ENCODE measurements around the gene NRARP. TPM values are rescaled to one million over a fixed set of nuclear protein-coding genes. Genes with fewer than 3 reads are reported as not detected.
A peak's percentile ranks its signal among the peaks of the same experiment; 100 is the strongest.

NRARP gene
- total RNA-seq, 2 experiments from 2014 or later = 3.3 to 4.4 TPM

DNA sequence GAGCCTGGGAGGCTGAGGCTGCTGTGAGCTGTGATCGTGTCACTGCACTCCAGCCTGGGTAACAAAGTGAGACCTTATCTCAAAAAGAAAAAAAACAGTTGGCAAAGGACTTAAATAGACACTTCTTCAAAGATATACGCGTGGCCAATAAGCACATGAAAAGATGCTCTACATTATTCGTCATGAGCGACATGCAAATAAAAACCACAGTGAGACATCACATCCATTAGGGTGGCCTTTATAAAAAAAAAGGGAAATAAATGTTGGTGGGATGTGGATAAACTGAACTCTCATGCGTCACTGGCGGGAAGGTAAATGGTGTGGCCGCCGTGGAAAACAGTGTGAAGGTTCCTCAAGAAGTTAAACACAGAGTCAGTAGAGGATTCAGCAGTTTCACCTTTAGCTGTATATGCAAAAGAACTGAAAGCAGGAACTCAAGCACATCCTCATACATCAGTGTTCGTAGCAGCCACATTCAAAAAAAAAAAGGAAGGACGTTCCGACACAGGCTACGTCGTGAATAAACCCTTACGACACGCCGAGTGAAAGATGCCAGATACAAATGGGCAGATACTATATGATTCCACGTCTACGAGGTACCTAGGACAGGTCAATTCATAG is 24.5 kb upstream of the NRARP start:
- intact Hi-C loops (cut with micrococcal nuclease) = no loop called here
- no peak for DNase-seq
- CTCF ChIA-PET = interaction anchor here (0.6 to 1.4 kb wide), 2 partner anchors 9 to 40 kb away, joined by 3 to 4 read pairs; no protein-coding TSS in a partner anchor
- ATAC-seq = peak; percentile 85
- Mint-ChIP-seq H3K27ac (peak overlapping the region; percentile 31), H3K27me3 (peaks cover 15% of the 10 kb centered on the region), H3K4me3 (peak overlapping the region; percentile 11), H3K4me1 (ENCODE audit: low read depth) (peaks cover 4% of the 10 kb centered on the region), H3K36me3 (ENCODE audit: low read depth) (peaks cover 2% of the 10 kb centered on the region), H3K9me3 (peaks cover 3% of the 10 kb centered on the region)
- TF ChIP-seq, protein P1, sequence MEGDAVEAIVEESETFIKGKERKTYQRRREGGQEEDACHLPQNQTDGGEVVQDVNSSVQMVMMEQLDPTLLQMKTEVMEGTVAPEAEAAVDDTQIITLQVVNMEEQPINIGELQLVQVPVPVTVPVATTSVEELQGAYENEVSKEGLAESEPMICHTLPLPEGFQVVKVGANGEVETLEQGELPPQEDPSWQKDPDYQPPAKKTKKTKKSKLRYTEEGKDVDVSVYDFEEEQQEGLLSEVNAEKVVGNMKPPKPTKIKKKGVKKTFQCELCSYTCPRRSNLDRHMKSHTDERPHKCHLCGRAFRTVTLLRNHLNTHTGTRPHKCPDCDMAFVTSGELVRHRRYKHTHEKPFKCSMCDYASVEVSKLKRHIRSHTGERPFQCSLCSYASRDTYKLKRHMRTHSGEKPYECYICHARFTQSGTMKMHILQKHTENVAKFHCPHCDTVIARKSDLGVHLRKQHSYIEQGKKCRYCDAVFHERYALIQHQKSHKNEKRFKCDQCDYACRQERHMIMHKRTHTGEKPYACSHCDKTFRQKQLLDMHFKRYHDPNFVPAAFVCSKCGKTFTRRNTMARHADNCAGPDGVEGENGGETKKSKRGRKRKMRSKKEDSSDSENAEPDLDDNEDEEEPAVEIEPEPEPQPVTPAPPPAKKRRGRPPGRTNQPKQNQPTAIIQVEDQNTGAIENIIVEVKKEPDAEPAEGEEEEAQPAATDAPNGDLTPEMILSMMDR (IDR thresholded peaks at IDR 0.05) = no peak
- POLR2A ChIA-PET = interaction anchor here (0.7 kb wide), 1 partner anchor 121 kb away, joined by 3 read pairs; no protein-coding TSS in a partner anchor

DNA sequence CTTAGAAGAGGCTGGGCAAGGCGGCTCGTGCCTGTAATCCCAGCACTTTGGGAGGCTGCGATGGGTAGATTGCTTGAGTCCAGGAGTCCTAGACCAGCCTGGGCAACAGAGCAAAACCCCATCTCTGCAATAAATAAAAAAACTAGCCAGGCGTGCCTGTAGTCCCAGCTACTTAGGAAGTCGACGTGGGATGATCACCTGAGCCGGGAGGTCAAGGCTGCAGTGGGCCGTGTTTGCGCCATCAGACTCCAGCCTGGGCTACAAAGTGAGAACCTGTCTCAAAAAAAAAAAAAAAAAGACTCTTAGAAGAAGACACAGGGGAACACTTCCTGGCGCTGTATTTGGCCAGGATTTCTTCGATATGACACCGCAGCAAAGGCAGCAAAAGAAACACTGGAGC is 23.7 kb upstream of the NRARP start:
- intact Hi-C loops (cut with micrococcal nuclease) = no loop called here
- Mint-ChIP-seq H3K4me1 (ENCODE audit: low read depth) (peaks cover 4% of the 10 kb centered on the region), H3K9me3 (peaks cover 3% of the 10 kb centered on the region), H3K27ac (no peak overlapping the region), H3K27me3 (peaks cover 15% of the 10 kb centered on the region), H3K4me3 (no peak overlapping the region), H3K36me3 (ENCODE audit: low read depth) (peaks cover 2% of the 10 kb centered on the region)
- CTCF ChIA-PET = interaction anchor here (1.1 to 1.4 kb wide), 2 partner anchors 9 to 24 kb away, joined by 3 to 4 read pairs; partner anchors contain the start of gene NRARP
- POLR2A ChIA-PET = no interaction called here
- DNase-seq = no peak
- TF ChIP-seq, protein P1 (IDR thresholded peaks at IDR 0.05) = no peak
- no peak for ATAC-seq

DNA sequence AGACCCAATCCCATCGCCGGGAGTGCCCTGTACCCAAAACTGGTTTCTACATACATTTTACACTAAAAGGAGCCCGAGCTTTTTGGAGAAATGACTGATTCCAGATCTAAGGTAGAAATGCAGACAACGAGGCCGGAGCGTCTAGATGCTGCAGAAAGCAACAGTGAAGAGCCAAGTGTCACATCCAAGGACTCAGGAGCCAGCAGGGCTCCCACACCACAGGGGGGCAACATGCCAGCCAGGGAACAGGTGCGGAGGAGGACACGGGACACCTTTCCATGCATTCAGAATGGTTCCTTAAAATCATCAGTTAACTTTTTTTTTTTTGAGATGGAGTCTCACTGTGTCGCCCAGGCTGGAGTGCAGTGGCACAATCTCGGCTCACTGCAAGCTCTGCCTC is 23.1 kb upstream of the NRARP start:
- TF ChIP-seq, protein P1 (IDR thresholded peaks at IDR 0.05) = no peak
- ATAC-seq (no peak), DNase-seq (no peak)
- ChIA-PET CTCF (interaction anchor here (1.1 kb wide), 1 partner anchor 23 kb away, joined by 3 read pairs; the partner anchor contains the start of gene NRARP), POLR2A (interaction anchor here (1.5 kb wide), 1 partner anchor 23 kb away, joined by 5 read pairs; the partner anchor contains the start of gene NRARP)
- peaks cover 2% of the 10 kb centered on the region for H3K36me3 Mint-ChIP-seq (ENCODE audit: low read depth)
- intact Hi-C loops (cut with micrococcal nuclease) = no loop called here
- no peak overlapping the region for H3K27ac Mint-ChIP-seq
- H3K4me3 Mint-ChIP-seq = no peak overlapping the region
- H3K9me3 Mint-ChIP-seq = peaks cover 3% of the 10 kb centered on the region
- H3K27me3 Mint-ChIP-seq = peaks cover 15% of the 10 kb centered on the region
- peaks cover 9% of the 10 kb centered on the region for H3K4me1 Mint-ChIP-seq (ENCODE audit: low read depth)

DNA sequence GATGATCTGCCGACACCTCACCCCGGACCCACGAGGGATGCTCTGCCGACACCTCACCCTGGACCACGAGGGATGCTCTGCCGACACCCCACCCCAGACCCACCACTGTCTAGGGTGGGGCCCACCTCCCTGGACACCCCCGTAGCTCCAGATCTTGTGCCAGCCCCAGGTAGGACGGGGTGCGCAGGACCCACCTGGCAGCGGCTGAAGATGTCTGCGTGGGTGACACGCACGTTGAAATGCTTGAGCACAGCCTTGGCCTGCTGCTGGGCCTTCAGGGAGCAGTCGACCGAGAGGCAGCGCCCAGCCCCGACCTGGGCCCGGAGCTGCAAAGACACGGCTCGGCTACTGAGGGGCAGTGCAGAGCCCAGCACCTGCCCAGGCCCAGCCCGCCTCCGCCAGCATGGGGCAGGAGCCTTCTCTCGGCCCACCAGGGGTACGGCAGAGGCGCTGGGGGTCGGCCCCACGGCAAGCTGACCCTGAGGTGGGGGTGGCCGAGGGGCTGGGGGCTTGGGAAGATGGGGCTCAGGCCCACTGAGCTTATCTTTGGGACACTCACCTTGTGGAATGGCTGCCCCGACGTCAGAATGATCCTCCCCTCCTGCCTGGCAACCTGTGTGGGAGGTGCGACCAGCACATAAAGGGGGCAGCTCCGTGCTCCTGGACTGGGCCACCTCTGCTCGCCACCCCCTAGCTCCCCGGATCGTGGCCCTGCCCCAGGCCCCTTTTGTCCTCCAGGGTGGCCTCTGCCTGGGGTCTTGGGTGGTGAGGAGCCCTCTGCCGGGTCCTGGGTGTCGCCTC is 21.7 kb upstream of the NRARP start:
- POLR2A ChIA-PET = interaction anchor here (1.5 kb wide), 1 partner anchor 21 kb away, joined by 5 read pairs; the partner anchor contains the start of gene NRARP
- no peak for ATAC-seq
- TF ChIP-seq, protein P1 (IDR thresholded peaks at IDR 0.05) = no peak

More for the DNA sequence above, 21.7 kb upstream of the NRARP start:
- Mint-ChIP-seq H3K36me3 (ENCODE audit: low read depth) (peaks cover 2% of the 10 kb centered on the region), H3K4me1 (ENCODE audit: low read depth) (peaks cover 9% of the 10 kb centered on the region), H3K27me3 (peaks cover 15% of the 10 kb centered on the region), H3K27ac (no peak overlapping the region), H3K9me3 (peaks cover 3% of the 10 kb centered on the region), H3K4me3 (no peak overlapping the region)
- CTCF ChIA-PET = interaction anchor here (1.1 kb wide), 1 partner anchor 22 kb away, joined by 3 read pairs; the partner anchor contains the start of gene NRARP
- intact Hi-C loops (cut with micrococcal nuclease) = no loop called here
- DNase-seq = no peak

All from activated CD8-positive, alpha-beta T cell treated with anti-CD3 and anti-CD28 coated beads for 36 hours (primary cell).